ENCODE measurements around the gene CMTM1.

DNA sequence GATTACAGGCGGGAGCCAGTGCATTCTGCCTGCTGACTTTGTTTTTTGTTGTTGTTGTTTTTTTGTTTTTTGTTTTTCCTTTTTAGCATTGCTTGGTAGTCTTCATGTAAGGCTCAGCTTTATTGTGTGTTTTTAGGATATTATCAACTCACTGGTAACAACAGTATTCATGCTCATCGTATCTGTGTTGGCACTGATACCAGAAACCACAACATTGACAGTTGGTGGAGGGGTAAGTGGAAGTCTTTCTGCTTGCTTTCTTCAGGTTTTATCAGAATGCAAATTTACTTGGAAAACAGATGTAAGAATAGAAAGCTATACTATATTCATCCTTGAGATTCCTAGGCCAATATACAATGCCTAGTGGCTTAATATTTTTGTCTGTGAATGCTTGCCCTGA is 3.3 kb upstream of the CMTM1 start:
- TF ChIP-seq, protein P1, sequence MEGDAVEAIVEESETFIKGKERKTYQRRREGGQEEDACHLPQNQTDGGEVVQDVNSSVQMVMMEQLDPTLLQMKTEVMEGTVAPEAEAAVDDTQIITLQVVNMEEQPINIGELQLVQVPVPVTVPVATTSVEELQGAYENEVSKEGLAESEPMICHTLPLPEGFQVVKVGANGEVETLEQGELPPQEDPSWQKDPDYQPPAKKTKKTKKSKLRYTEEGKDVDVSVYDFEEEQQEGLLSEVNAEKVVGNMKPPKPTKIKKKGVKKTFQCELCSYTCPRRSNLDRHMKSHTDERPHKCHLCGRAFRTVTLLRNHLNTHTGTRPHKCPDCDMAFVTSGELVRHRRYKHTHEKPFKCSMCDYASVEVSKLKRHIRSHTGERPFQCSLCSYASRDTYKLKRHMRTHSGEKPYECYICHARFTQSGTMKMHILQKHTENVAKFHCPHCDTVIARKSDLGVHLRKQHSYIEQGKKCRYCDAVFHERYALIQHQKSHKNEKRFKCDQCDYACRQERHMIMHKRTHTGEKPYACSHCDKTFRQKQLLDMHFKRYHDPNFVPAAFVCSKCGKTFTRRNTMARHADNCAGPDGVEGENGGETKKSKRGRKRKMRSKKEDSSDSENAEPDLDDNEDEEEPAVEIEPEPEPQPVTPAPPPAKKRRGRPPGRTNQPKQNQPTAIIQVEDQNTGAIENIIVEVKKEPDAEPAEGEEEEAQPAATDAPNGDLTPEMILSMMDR (IDR thresholded peaks at IDR 0.05; ENCODE audit: low read depth, low read length, poor library complexity, severe bottlenecking): no peak
- no peak for TF ChIP-seq EZH2phosphoT487 (IDR thresholded peaks at IDR 0.05; ENCODE audit: borderline replicate concordance, low read length)
